H1 (cell line): ENCODE data around the gene NR4A1. TPM values are rescaled to one million over a fixed set of nuclear protein-coding genes. Genes with fewer than 3 reads are reported as not detected.

Source experiments
- ATF3 ChIP-seq: IDR thresholded peaks from 2 replicates; pipeline ENCODE4 v1.6.1; 2011; ENCODE audit warnings: low read depth, mild to moderate bottlenecking, low read length; ENCODE audit not compliant: insufficient read depth
- CHD2 ChIP-seq: IDR thresholded peaks from 2 replicates; pipeline ENCODE4 v1.6.1; 2012; ENCODE audit warnings: low read length, improper control_type of control experiment
- CHD7 ChIP-seq: fragments of 300-600 bp; sonication (generic); IDR thresholded peaks from 2 replicates; pipeline ENCODE4 v1.7.1; 2012; ENCODE audit warnings: low read length, moderate library complexity, mild to moderate bottlenecking, inconsistent platforms; ENCODE audit not compliant: insufficient replicate concordance
- CTBP2 ChIP-seq: IDR thresholded peaks from 2 replicates; pipeline ENCODE4 v1.7.0; 2011; ENCODE audit warnings: borderline replicate concordance, mild to moderate bottlenecking, moderate library complexity, mixed read lengths, low read length; ENCODE audit not compliant: insufficient read depth, insufficient read length
- KDM1A ChIP-seq: fragments of 200-600, 300-600 bp; sonication (generic); IDR thresholded peaks from 2 replicates; pipeline ENCODE4 v1.7.1; 2016; ENCODE audit warnings: mild to moderate bottlenecking, low read length, borderline replicate concordance
- MAX ChIP-seq: IDR thresholded peaks from 2 replicates; pipeline ENCODE4 v1.6.1; 2012; ENCODE audit warnings: inconsistent platforms
- POU5F1 ChIP-seq: IDR thresholded peaks from 2 replicates; pipeline ENCODE4 v1.6.1; 2011; ENCODE audit warnings: low read depth, mild to moderate bottlenecking, low read length, moderate library complexity
- SIN3A ChIP-seq, 2 experiments: IDR thresholded peaks in 1 of 2; conservative IDR thresholded peaks in 1 of 2; 2 replicates each; pipeline ENCODE4 v1.6.1; 2011 to 2012; ENCODE audit warnings: low read length in 2 of 2, improper control_type of control experiment in 1 of 2, low read depth in 1 of 2, mild to moderate bottlenecking in 1 of 2
- SP2 ChIP-seq: IDR thresholded peaks from 2 replicates; pipeline ENCODE4 v1.6.1; 2012; ENCODE audit warnings: mild to moderate bottlenecking, low read length, inconsistent platforms
- polyA plus RNA-seq, 7 experiments: library from polyadenylated mRNA; depleted of rRNA in 3 of 7; stranded (reverse) in 5 of 7; unstranded in 2 of 7; fragments of >200 nt in 5 of 7; fragments of 200-250 nt in 2 of 7; gene quantifications; 1 replicate in 5 of 7; 2 replicates in 1 of 7; 4 replicates in 1 of 7; pipeline versions ENCODE4 v1.2.1 to v1.2.3, GENCODE V29; 2011 to 2013; ENCODE audit warnings: missing spikeins in 2 of 7, mixed read lengths in 2 of 7
- total RNA-seq: library from RNA; stranded (reverse); fragmentation: NEBNext Ultra II Directional; extraction: Animal tissue kit (Norgen Biotek cat#: 25700); gene quantifications from 2 replicates; pipeline ENCODE4 v1.2.1, GENCODE V29; 2021

Gene NR4A1
- total and polyA plus RNA-seq, 2 of the 8 experiments (the other 6 are each of a cell fraction or from before 2014, with no cell fraction given): 18.7 to 23.3 TPM

GRCh38 chr12:52005903-52006703 lies 45.1 kb upstream of the NR4A1 start (continued):
- TF ChIP-seq CHD7: no peak
- no peak; the same call in 1 of the 2 replicates for TF ChIP-seq MAX
- no peak; the same call in 1 of the 2 replicates for TF ChIP-seq KDM1A
- TF ChIP-seq SP2: no peak
- no peak for TF ChIP-seq ATF3
- no peak for TF ChIP-seq CHD2
- no peak for TF ChIP-seq POU5F1
- TF ChIP-seq CTBP2: no peak
- TF ChIP-seq SIN3A (conservative IDR thresholded peaks at IDR 0.05 in 1 of 2, IDR thresholded peaks at IDR 0.05 in 1 of 2; ENCODE audit: low read depth in 1 of 2, low read length in 2 of 2): no peak
